Neural progenitor cell (in vitro differentiated cells): ENCODE results near the gene ACLY.

Experiments
- CTCF ChIP-seq: fragments of 200-600 bp; sonication (generic); IDR thresholded peaks from 2 replicates; pipeline ENCODE4 v1.5.1; 2017; ENCODE audit warnings: antibody characterized with exemption, mild to moderate bottlenecking
- EZH2 ChIP-seq: fragments of 200-600 bp; sonication (generic); IDR thresholded peaks from 2 replicates; pipeline ENCODE4 v1.6.1; 2017; ENCODE audit warnings: antibody characterized with exemption, mild to moderate bottlenecking, moderate library complexity

GRCh38 chr17:41823580-41823979 is 95.2 kb downstream of the ACLY start:
- no peak for TF ChIP-seq CTCF
- TF ChIP-seq EZH2 = no peak
